HCT116 (cell line): ENCODE data around the gene DBP. TPM values are rescaled to one million over a fixed set of nuclear protein-coding genes. Genes with fewer than 3 reads are reported as not detected.
A peak's percentile ranks its signal among the peaks of the same experiment; 100 is the strongest.
"Not testable (repeated sequence)": the region's sequence is repeated elsewhere in the genome, so short reads cannot be mapped to it uniquely, and the experiment has no call there.

Source experiments
- ATAC-seq: fragments of 200-7000 bp; cut with Tn5 transposase; 2 replicates; pipeline ENCODE4 v1.9.1; 2020; ENCODE audit warnings: mild to moderate bottlenecking, moderate library complexity
- Bru-seq: library from RNA; stranded (reverse); fragments of 400-500 nt; gene quantifications from one replicate; lab custom pipeline; 2021; lab: Mats Ljungman, UMichigan
- BruChase-seq, 2 experiments: library from RNA; stranded (reverse); fragments of 400-500 nt; gene quantifications; one replicate each; lab custom pipeline; 2021; lab: Mats Ljungman, UMichigan
- BruUV-seq: library from RNA; stranded (reverse); fragments of 400-500 nt; replicated peaks from 2 replicates; lab custom pipeline; 2021; lab: Mats Ljungman, UMichigan
- CTCF ChIA-PET: fragments of 300-600 bp; sonication (Branson Sonifier 250); formaldehyde crosslinking; loops from one replicate; lab custom pipeline; 2021; ENCODE audit warnings: antibody characterized with exemption; lab: Charles Lee
- POLR2A ChIA-PET: fragments of 300-600, 350-600 bp; sonication (Branson Sonifier 250); formaldehyde crosslinking; loops from one replicate; lab custom pipeline; 2021; ENCODE audit warnings: antibody characterized with exemption; lab: Charles Lee
- RAD21 ChIA-PET, 2 experiments: fragments of 300-600 bp; sonication (Branson Sonifier 250); formaldehyde crosslinking; loops; one replicate each; lab custom pipeline; 2023; ENCODE audit warnings: low total read pairs in 2 of 2; ENCODE audit not compliant: uncharacterized antibody in 2 of 2, unreplicated experiment in 2 of 2, low non-redundant PET in 1 of 2; lab: Charles Lee
- DNase-seq: peaks from one replicate; pipeline ENCODE4 v3.0.0-alpha.2; 2010; ENCODE audit warnings: low read depth, low spot score
- H2AFZ ChIP-seq: fragments of 200-600 bp; shearing (Covaris generic), sonication (generic); 2 replicates; pipeline ENCODE4 v1.6.1; 2017; ENCODE audit warnings: low read depth, mixed run types, mixed read lengths, antibody characterized with exemption, low read length; ENCODE audit not compliant: poor library complexity, severe bottlenecking
- H3K27ac ChIP-seq: 2 replicates; pipeline ENCODE4 v1.5.1; 2012; ENCODE audit warnings: low read depth, low read length
- H3K27me3 ChIP-seq: fragments of 200-600 bp; sonication (generic); 2 replicates; pipeline ENCODE4 v1.6.1; 2016; ENCODE audit warnings: mixed run types, low read length, mixed read lengths; ENCODE audit not compliant: insufficient read depth
- H3K36me3 ChIP-seq, 2 experiments: fragments of 200-500 bp in 1 of 2; fragments of 200-600 bp in 1 of 2; sonication (Bioruptor generic) in 1 of 2; sonication (generic) in 1 of 2; 2 replicates each; pipeline versions ENCODE4 v1.5.1 to v1.6.1; 2014 to 2016; ENCODE audit warnings: low read length in 2 of 2, inconsistent platforms in 1 of 2, mixed read lengths in 1 of 2, mixed run types in 1 of 2; ENCODE audit not compliant: insufficient read depth in 2 of 2, control insufficient read depth in 1 of 2
- H3K4me1 ChIP-seq, 2 experiments: fragments of 200-600 bp in 1 of 2; sonication (generic) in 1 of 2; 2 replicates each; pipeline versions ENCODE4 v1.5.1 to v1.6.1; 2012 to 2017; ENCODE audit warnings: low read length in 2 of 2, inconsistent platforms in 1 of 2, mild to moderate bottlenecking in 1 of 2, mixed read lengths in 1 of 2, mixed run types in 1 of 2, moderate library complexity in 1 of 2; ENCODE audit not compliant: insufficient read depth in 2 of 2, control insufficient read depth in 1 of 2
- H3K4me2 ChIP-seq: fragments of 200-600 bp; sonication (generic); 2 replicates; pipeline ENCODE4 v1.6.1; 2017; ENCODE audit warnings: mixed run types, low read length, mixed read lengths
- H3K4me3 ChIP-seq, 2 experiments: fragments of 200-600 bp in 1 of 2; sonication (generic) in 1 of 2; replicated peaks in 1 of 2; 2 replicates each; pipeline ENCODE4 v1.5.1; 2011 to 2016; ENCODE audit warnings: low read length in 2 of 2, control low read depth in 1 of 2, low read depth in 1 of 2, mild to moderate bottlenecking in 1 of 2, mixed read lengths in 1 of 2, mixed run types in 1 of 2
- H3K79me2 ChIP-seq: fragments of 200-600 bp; sonication (generic); 2 replicates; pipeline ENCODE4 v1.6.1; 2017; ENCODE audit warnings: mild to moderate bottlenecking, mixed run types, low read length, moderate library complexity, mixed read lengths; ENCODE audit not compliant: insufficient read depth
- H3K9ac ChIP-seq: fragments of 200-600 bp; sonication (generic); 2 replicates; pipeline ENCODE4 v1.6.1; 2016; ENCODE audit warnings: low read length, mixed read lengths
- H3K9me2 ChIP-seq: fragments of 200-600 bp; sonication (generic), shearing (Covaris generic); 2 replicates; pipeline ENCODE4 v1.6.1; 2017; ENCODE audit warnings: mixed run types, mild to moderate bottlenecking, moderate library complexity; ENCODE audit not compliant: insufficient read depth
- H3K9me3 ChIP-seq, 2 experiments: fragments of 200-500 bp in 1 of 2; fragments of 200-600 bp in 1 of 2; sonication (Bioruptor generic) in 1 of 2; sonication (generic) in 1 of 2; 2 replicates each; pipeline ENCODE4 v1.6.1; 2014 to 2017; ENCODE audit warnings: low read length in 2 of 2, mixed read lengths in 2 of 2, inconsistent platforms in 1 of 2, low read depth in 1 of 2, mild to moderate bottlenecking in 1 of 2, mixed run types in 1 of 2, moderate library complexity in 1 of 2; ENCODE audit not compliant: control insufficient read depth in 1 of 2, insufficient read depth in 1 of 2
- H4K20me1 ChIP-seq: fragments of 200-600 bp; sonication (generic), shearing (Covaris generic); 2 replicates; pipeline ENCODE4 v1.6.1; 2017; ENCODE audit warnings: mixed run types, mild to moderate bottlenecking, moderate library complexity; ENCODE audit not compliant: insufficient read depth
- POLR2AphosphoS5 ChIP-seq: IDR thresholded peaks from 2 replicates; pipeline ENCODE4 v1.6.1; 2011; ENCODE audit warnings: mild to moderate bottlenecking, low read depth, low read length, moderate library complexity
- ZFX ChIP-seq: fragments of 450-650 bp; IDR thresholded peaks from 2 replicates; pipeline ENCODE4 v1.6.1; 2017
- intact Hi-C: fragments of 100-400 bp; cut with micrococcal nuclease; formaldehyde crosslinking; loops from 2 replicates; pipeline ENCODE4 v1.10.0; 2022
- long read RNA-seq: library from polyadenylated mRNA; unstranded; transcript quantifications from one replicate; pipeline ENCODE4 v2.0.0, GENCODE V29; 2021; ENCODE audit not compliant: unreplicated experiment
- polyA plus RNA-seq: library from polyadenylated mRNA; unstranded; fragments of >200 nt; gene quantifications from 2 replicates; pipeline ENCODE4 v1.2.1, GENCODE V29; 2012; ENCODE audit warnings: missing spikeins
- total RNA-seq: library from RNA; stranded (reverse); gene quantifications from one replicate; pipeline ENCODE4 v1.2.1, GENCODE V29; 2021; ENCODE audit not compliant: unreplicated experiment
- TF ChIP-seq, protein P1 (sequence below): IDR thresholded peaks from 2 replicates; pipeline ENCODE4 v1.6.1; 2012; ENCODE audit warnings: low read depth
- TF ChIP-seq, protein P2 (sequence below), 3 experiments: fragments of 200-600 bp in 1 of 3; sonication (generic) in 1 of 3; IDR thresholded peaks in 2 of 3; conservative IDR thresholded peaks in 1 of 3; 2 replicates each; pipeline ENCODE4 v1.5.1; 2012 to 2017; ENCODE audit warnings: low read depth in 2 of 3, low read length in 2 of 3, antibody characterized with exemption in 1 of 3, borderline replicate concordance in 1 of 3, control low read depth in 1 of 3, mild to moderate bottlenecking in 1 of 3, mixed read lengths in 1 of 3, mixed run types in 1 of 3, moderate library complexity in 1 of 3; ENCODE audit not compliant: insufficient read depth in 1 of 3

The DBP gene, protein sequence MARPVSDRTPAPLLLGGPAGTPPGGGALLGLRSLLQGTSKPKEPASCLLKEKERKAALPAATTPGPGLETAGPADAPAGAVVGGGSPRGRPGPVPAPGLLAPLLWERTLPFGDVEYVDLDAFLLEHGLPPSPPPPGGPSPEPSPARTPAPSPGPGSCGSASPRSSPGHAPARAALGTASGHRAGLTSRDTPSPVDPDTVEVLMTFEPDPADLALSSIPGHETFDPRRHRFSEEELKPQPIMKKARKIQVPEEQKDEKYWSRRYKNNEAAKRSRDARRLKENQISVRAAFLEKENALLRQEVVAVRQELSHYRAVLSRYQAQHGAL
- total RNA-seq (45.9 TPM), Bru-seq, nascent RNA (percentile 79 among the genes with signal in this experiment), BruChase-seq, experiment 1, labeled RNA remaining after a 6-hour chase (percentile 70 among the genes with signal in this experiment), BruChase-seq, experiment 2, labeled RNA remaining after a 2-hour chase (percentile 85 among the genes with signal in this experiment)
- polyA plus RNA-seq: 74.3 and 81.3 TPM in 2 replicates
- long read RNA-seq, full-length matches to known transcripts: 69 of 83 reads
- long read RNA-seq, partial matches to known transcripts: 6 of 83 reads
- long read RNA-seq, other reads (novel, unspliced or antisense): 8 of 83 reads

DNA sequence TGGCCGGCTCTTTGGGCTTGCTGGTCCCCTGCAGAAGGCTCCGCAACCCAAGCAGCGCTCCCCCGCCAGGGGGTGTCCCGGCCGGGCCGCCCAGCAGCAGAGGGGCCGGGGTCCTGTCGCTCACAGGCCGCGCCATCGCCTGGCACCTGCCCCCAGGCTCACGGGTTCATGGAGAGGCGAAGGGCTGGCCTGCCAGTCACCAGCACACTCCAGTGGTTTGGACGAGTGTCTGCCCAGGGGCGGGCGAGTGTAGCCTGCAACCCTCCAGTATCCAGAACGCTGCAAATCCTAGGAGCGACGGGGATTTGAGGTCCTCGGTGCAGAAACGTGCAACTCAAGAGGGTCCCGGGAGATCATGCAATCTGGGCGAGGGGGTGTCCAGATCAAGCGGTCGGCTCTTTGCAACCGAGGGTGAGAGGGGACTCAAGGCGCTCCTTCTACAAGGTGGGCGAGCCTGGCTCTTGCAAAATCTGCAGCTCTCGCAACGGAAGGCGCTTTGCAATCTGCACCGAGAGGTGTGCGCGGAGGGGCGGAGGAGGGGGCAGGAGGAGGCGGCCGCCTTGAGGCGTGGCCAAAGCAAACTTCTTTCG is at the start of gene DBP:
TSS of gene DBP (minus strand) at position 521 of the 590 bp plus-strand sequence. CDS start at position 136, 385 bp downstream.
- DNase-seq (no peak), ATAC-seq (peak; percentile 5; the same call in 1 of the 2 replicates)
- peak within 1 kb of the TSS; percentile 57 to 83 for H3K4me3 ChIP-seq
- H3K4me2 ChIP-seq: peak within 1 kb of the TSS; percentile 93
- TF ChIP-seq, protein P1, sequence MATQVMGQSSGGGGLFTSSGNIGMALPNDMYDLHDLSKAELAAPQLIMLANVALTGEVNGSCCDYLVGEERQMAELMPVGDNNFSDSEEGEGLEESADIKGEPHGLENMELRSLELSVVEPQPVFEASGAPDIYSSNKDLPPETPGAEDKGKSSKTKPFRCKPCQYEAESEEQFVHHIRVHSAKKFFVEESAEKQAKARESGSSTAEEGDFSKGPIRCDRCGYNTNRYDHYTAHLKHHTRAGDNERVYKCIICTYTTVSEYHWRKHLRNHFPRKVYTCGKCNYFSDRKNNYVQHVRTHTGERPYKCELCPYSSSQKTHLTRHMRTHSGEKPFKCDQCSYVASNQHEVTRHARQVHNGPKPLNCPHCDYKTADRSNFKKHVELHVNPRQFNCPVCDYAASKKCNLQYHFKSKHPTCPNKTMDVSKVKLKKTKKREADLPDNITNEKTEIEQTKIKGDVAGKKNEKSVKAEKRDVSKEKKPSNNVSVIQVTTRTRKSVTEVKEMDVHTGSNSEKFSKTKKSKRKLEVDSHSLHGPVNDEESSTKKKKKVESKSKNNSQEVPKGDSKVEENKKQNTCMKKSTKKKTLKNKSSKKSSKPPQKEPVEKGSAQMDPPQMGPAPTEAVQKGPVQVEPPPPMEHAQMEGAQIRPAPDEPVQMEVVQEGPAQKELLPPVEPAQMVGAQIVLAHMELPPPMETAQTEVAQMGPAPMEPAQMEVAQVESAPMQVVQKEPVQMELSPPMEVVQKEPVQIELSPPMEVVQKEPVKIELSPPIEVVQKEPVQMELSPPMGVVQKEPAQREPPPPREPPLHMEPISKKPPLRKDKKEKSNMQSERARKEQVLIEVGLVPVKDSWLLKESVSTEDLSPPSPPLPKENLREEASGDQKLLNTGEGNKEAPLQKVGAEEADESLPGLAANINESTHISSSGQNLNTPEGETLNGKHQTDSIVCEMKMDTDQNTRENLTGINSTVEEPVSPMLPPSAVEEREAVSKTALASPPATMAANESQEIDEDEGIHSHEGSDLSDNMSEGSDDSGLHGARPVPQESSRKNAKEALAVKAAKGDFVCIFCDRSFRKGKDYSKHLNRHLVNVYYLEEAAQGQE: no peak
- TF ChIP-seq, protein P2, sequence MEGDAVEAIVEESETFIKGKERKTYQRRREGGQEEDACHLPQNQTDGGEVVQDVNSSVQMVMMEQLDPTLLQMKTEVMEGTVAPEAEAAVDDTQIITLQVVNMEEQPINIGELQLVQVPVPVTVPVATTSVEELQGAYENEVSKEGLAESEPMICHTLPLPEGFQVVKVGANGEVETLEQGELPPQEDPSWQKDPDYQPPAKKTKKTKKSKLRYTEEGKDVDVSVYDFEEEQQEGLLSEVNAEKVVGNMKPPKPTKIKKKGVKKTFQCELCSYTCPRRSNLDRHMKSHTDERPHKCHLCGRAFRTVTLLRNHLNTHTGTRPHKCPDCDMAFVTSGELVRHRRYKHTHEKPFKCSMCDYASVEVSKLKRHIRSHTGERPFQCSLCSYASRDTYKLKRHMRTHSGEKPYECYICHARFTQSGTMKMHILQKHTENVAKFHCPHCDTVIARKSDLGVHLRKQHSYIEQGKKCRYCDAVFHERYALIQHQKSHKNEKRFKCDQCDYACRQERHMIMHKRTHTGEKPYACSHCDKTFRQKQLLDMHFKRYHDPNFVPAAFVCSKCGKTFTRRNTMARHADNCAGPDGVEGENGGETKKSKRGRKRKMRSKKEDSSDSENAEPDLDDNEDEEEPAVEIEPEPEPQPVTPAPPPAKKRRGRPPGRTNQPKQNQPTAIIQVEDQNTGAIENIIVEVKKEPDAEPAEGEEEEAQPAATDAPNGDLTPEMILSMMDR (IDR thresholded peaks at IDR 0.05 in 2 of 3, conservative IDR thresholded peaks at IDR 0.05 in 1 of 3; ENCODE audit: borderline replicate concordance in 1 of 3, insufficient read depth in 1 of 3, low read depth in 2 of 3, low read length in 2 of 3): peak in 2 of 3 experiments; percentile 16 to 18; a peak in 3 of 6 replicates
- TF ChIP-seq ZFX: 0 out of 2 replicates have a peak, but pooled peaks have one; percentile 18
- TF ChIP-seq POLR2AphosphoS5: peak; percentile 81
- ChIA-PET CTCF (no interaction called here), RAD21 (no interaction called here), POLR2A (interaction anchor here (1.0 to 2.3 kb wide), 4 partner anchors 9 to 20 kb away, joined by 3 to 16 read pairs (median 8); partner anchors contain the start of genes CA11, RPL18 and SPHK2)
- H3K4me1 ChIP-seq: peaks cover 29 to 71% of the 10 kb centered on the region in 2 experiments
- TSS peak; percentile 44 for BruUV-seq
- no peaks in the 10 kb centered on the region for H3K27me3 ChIP-seq
- H3K79me2 ChIP-seq: peaks cover 18% of the 10 kb centered on the region
- H4K20me1 ChIP-seq: no peaks in the 10 kb centered on the region
- intact Hi-C loops: no loop called here
- peak within 1 kb of the TSS; percentile 96 for H3K9ac ChIP-seq
- no peaks in the 10 kb centered on the region for H3K9me2 ChIP-seq
- H2AFZ ChIP-seq: no peak within 1 kb of the TSS
- peak within 1 kb of the TSS; percentile 95 for H3K27ac ChIP-seq
- 0 out of 4 replicates have a peak, but pooled peaks cover 0 to 3% of the 10 kb centered on the region in 2 experiments for H3K36me3 ChIP-seq
- H3K9me3 ChIP-seq: no peaks in the 10 kb centered on the region

DNA sequence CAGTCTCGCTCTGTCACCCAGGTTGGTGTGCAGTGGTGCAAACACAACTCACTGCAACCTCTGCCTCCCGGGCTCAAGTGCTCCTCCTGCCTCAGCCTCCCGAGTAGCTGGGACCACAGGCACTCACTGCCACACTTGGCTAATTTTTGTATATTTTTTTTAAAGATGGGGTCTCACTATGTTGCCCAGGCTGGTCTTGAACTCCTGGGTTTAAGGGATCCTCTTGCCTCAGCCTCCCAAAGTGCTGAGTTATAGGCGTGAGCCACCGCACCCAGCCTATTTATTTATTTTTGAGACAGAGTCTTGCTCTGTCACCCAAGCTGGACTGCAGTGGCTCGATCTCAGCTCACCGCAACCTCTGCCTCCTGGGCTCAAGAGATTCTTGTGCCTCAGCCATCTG is 49.5 kb upstream of the DBP start:
- H4K20me1 ChIP-seq, H3K4me3 ChIP-seq, H3K27ac ChIP-seq, H3K79me2 ChIP-seq, H3K9me3 ChIP-seq, intact Hi-C loops, ATAC-seq, POLR2A ChIA-PET, BruUV-seq, DNase-seq, H3K9me2 ChIP-seq, H2AFZ ChIP-seq, H3K4me2 ChIP-seq, H3K27me3 ChIP-seq, H3K36me3 ChIP-seq, H3K9ac ChIP-seq: not testable (repeated sequence)
- H3K4me1 ChIP-seq: peaks cover 21 to 24% of the 10 kb centered on the region in 2 experiments
- CTCF ChIA-PET: interaction anchor here (1.0 kb wide), 1 partner anchor 41 kb away, joined by 3 read pairs; the partner anchor contains the start of gene CA11
- RAD21 ChIA-PET: interaction anchor here in 1 of 2 experiments (0.7 kb wide), 1 partner anchor 109 kb away, joined by 3 read pairs; no protein-coding TSS in a partner anchor
